ENCODE data around the gene SCD5. TPM values are rescaled to one million over a fixed set of nuclear protein-coding genes. Genes with fewer than 3 reads are reported as not detected.

The SCD5 gene
- total and polyA plus RNA-seq, 2 of the 8 experiments (the other 6 are each of a cell fraction or from before 2014, with no cell fraction given), result 0.92 to 1.2 TPM

DNA sequence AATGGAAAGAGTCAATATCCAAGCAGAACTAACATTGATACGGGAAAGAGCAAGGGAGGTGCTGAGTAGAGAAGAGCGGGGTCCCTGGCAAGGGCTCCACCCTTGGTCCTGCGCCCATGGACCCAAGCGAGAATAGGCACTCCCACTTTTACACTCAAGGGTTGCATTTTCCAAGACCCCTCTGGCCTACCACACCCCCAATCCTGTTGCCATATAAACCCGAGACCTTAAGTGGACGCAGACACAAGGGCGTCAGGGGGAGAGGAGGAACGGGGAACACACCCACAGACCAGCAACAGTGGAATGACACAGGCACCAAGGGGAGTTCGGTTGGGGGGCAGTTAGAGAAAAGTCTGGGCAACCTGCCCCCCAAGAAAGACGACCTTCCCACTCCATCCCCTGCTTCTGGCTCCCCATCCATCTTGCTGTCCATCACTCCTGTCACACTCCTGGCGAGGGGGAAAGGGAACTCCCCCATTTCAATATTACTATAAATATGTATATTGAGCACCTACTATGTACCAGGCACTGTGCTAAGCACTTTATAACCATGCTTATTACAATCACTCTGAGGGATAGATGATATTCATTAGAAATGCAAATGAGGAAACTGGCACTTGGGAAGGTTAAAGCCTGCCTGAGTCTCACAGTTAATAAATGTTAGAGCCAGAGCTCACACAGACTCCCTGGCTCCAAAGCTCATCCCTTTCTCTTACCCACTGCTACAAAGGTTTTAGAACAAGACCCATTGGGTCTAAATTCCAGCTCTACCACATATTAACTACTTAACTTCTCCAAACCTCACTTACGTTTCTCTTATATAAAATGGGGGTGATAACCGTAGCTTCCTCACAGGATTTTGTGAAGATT is 51.7 kb downstream of the SCD5 start:
- H2BK15ac ChIP-seq (ENCODE audit: low read length), result no peak overlapping the region
- no peak overlapping the region for H3K27ac ChIP-seq (ENCODE audit: low read depth, low read length)
- H2BK120ac ChIP-seq (replicated peaks; ENCODE audit: low read depth, low read length), result no peak overlapping the region
- H3K9ac ChIP-seq (replicated peaks in 1 of 4; ENCODE audit: extremely low read depth in 1 of 4, low read depth in 3 of 4, low read length in 3 of 4), result no peak overlapping the region
- no peak for FAIRE-seq
- POLR2A ChIA-PET (ENCODE audit: partially characterized antibody), result interaction anchor here (0.7 to 1.3 kb wide), 4 partner anchors 11 to 52 kb away, joined by 3 to 4 read pairs (median 3); partner anchors contain the start of gene SCD5
- no peak overlapping the region for H2BK12ac ChIP-seq (ENCODE audit: low read depth, low read length)
- WGBS, 2 experiments (ENCODE audit: extremely low coverage in 1 of 2, insufficient coverage in 1 of 2, insufficient read length in 1 of 2, insufficient replicate concordance in 2 of 2, low coverage in 1 of 2, low lambda C conversion rate in 2 of 2, missing lambda C conversion rate in 1 of 2), result 78 to 100% methylated on average over 1 to 12 of the region's 13 CpGs
- no peak overlapping the region for H2AK5ac ChIP-seq (ENCODE audit: low read depth, low read length)
- peaks cover 0 to 7% (median 3%) of the 10 kb centered on the region in 4 experiments; a peak in 4 of 7 replicates for H3K4me1 ChIP-seq (replicated peaks in 1 of 4; ENCODE audit: control insufficient read depth in 3 of 4, insufficient read depth in 4 of 4, low read length in 3 of 4)
- no peak overlapping the region for H3K18ac ChIP-seq (ENCODE audit: extremely low read depth, low read length)
- H4K20me1 ChIP-seq (replicated peaks in 1 of 2; ENCODE audit: control insufficient read depth in 1 of 2, insufficient read depth in 2 of 2, low read length in 2 of 2), result no peaks in the 10 kb centered on the region
- H3K4me3 ChIP-seq (ENCODE audit: extremely low read depth in 1 of 4, insufficient read depth in 2 of 4, low read depth in 3 of 4, low read length in 4 of 4), result no peak overlapping the region
- no peak overlapping the region for H2BK20ac ChIP-seq (ENCODE audit: low read length)
- no peaks in the 10 kb centered on the region for H3K36me3 ChIP-seq (ENCODE audit: control insufficient read depth in 2 of 4, insufficient read depth in 4 of 4, low read length in 3 of 4)
- no peak overlapping the region for H3K14ac ChIP-seq (ENCODE audit: insufficient read length)
- H3K79me2 ChIP-seq (ENCODE audit: control insufficient read depth in 1 of 2, insufficient read depth in 2 of 2, low read length in 2 of 2), result no peaks in the 10 kb centered on the region
- H4K5ac ChIP-seq (ENCODE audit: insufficient read length, low read depth, low read length), result no peak overlapping the region
- H3K23ac ChIP-seq (ENCODE audit: insufficient read length), result no peak overlapping the region
- H3K4ac ChIP-seq (replicated peaks; ENCODE audit: insufficient read length, low read depth, low read length), result no peak overlapping the region
- no peaks in the 10 kb centered on the region for H3K79me1 ChIP-seq (ENCODE audit: low read depth, low read length)
- H4K8ac ChIP-seq (ENCODE audit: extremely low read depth, insufficient read depth, low read length), result no peak overlapping the region
- H2AFZ ChIP-seq (ENCODE audit: low read length), result no peak overlapping the region
- no peak overlapping the region for H2BK5ac ChIP-seq (ENCODE audit: low read depth, low read length)
- no peaks in the 10 kb centered on the region for H3K9me3 ChIP-seq (ENCODE audit: insufficient read depth in 2 of 2, low read depth in 1 of 2, low read length in 1 of 2)
- H3K4me2 ChIP-seq (ENCODE audit: insufficient read depth in 1 of 2, low read depth in 2 of 2, low read length in 2 of 2), result no peak overlapping the region
- CTCF ChIA-PET (ENCODE audit: partially characterized antibody), result interaction anchor here (0.8 to 5.6 kb wide), 7 partner anchors 8 to 99 kb away, joined by 3 to 47 read pairs (median 3); no protein-coding TSS in a partner anchor
- DNase-seq (ENCODE audit: low read depth in 1 of 2, low spot score in 2 of 2), result no peak
- no peaks in the 10 kb centered on the region for H3K27me3 ChIP-seq (replicated peaks in 1 of 4; ENCODE audit: control insufficient read depth in 3 of 4, extremely low read depth in 1 of 4, insufficient read depth in 3 of 4, low read length in 3 of 4)
- no peaks in the 10 kb centered on the region for H3K23me2 ChIP-seq (ENCODE audit: low read depth, low read length)
- H3K56ac ChIP-seq (replicated peaks; ENCODE audit: insufficient read length, low read depth, low read length), result no peak overlapping the region
- no peak overlapping the region for H4K91ac ChIP-seq (replicated peaks; ENCODE audit: insufficient read length, low read length)
- TF ChIP-seq TAF7 (optimal IDR thresholded peaks at IDR 0.05; ENCODE audit: borderline replicate concordance, low read depth, low read length) (peak; percentile 98), BCL11A (IDR thresholded peaks at IDR 0.05; ENCODE audit: low read depth in 2 of 2, low read length in 2 of 2) (no peak), CBX8 (IDR thresholded peaks at IDR 0.05; ENCODE audit: borderline replicate concordance, low read depth, low read length) (no peak), JUN (IDR thresholded peaks at IDR 0.05; ENCODE audit: low read depth, low read length) (no peak), MAFK (IDR thresholded peaks at IDR 0.05; ENCODE audit: low read depth, low read length) (no peak), RBBP5 (IDR thresholded peaks at IDR 0.05; ENCODE audit: borderline replicate concordance, low read depth, low read length) (no peak), SP2 (IDR thresholded peaks at IDR 0.05; ENCODE audit: low read length) (no peak), EZH2 (IDR thresholded peaks at IDR 0.05; ENCODE audit: low read depth, low read length, severe bottlenecking) (no peak), TAF1 (IDR thresholded peaks at IDR 0.05; ENCODE audit: low read depth, low read length) (no peak), SIRT6 (IDR thresholded peaks at IDR 0.05; ENCODE audit: low read length) (no peak), RNF2 (IDR thresholded peaks at IDR 0.05; ENCODE audit: borderline replicate concordance, low read depth, low read length, missing control alignments, poor library complexity, severe bottlenecking) (no peak), HDAC2 (IDR thresholded peaks at IDR 0.05; ENCODE audit: borderline replicate concordance in 1 of 2, low read depth in 2 of 2, low read length in 2 of 2) (no peak)
